GM23338 (cell line): ENCODE results near the gene ANKH. TPM values are rescaled to one million over a fixed set of nuclear protein-coding genes. Genes with fewer than 3 reads are reported as not detected.

Source experiments
- ATAC-seq: fragments of 200-7000 bp; cut with Tn5 transposase; 3 replicates; pipeline ENCODE4 v1.9.1; 2020
- DNase-seq: peaks from one replicate; pipeline ENCODE4 v3.0.0-alpha.2; 2015; ENCODE audit warnings: low spot score
- H2AFZ ChIP-seq: fragments of 200-600 bp; sonication (generic); 2 replicates; pipeline ENCODE4 v1.8.0; 2016; ENCODE audit warnings: antibody characterized with exemption, mild to moderate bottlenecking, moderate library complexity
- H3F3A ChIP-seq: fragments of 200-600 bp; sonication (generic); replicated peaks from 2 replicates; pipeline ENCODE4 v1.8.0; 2017; ENCODE audit warnings: antibody characterized with exemption, mixed run types, low read depth
- H3K27ac ChIP-seq: fragments of 200-600 bp; sonication (generic); 2 replicates; pipeline ENCODE4 v1.6.1; 2016; ENCODE audit warnings: low read depth
- H3K27me3 ChIP-seq: fragments of 200-600 bp; sonication (generic); 2 replicates; pipeline ENCODE4 v1.8.0; 2016; ENCODE audit warnings: mild to moderate bottlenecking, mixed run types, moderate library complexity; ENCODE audit not compliant: insufficient read depth
- H3K36me3 ChIP-seq: fragments of 200-600 bp; sonication (generic); 2 replicates; pipeline ENCODE4 v1.8.0; 2016; ENCODE audit warnings: mild to moderate bottlenecking; ENCODE audit not compliant: insufficient read depth
- H3K4me1 ChIP-seq: fragments of 200-600 bp; sonication (generic); 2 replicates; pipeline ENCODE4 v1.8.0; 2016; ENCODE audit warnings: mild to moderate bottlenecking, moderate library complexity; ENCODE audit not compliant: insufficient read depth
- H3K4me2 ChIP-seq: fragments of 200-600 bp; sonication (generic); 2 replicates; pipeline ENCODE4 v1.7.1; 2017; ENCODE audit warnings: mixed run types
- H3K4me3 ChIP-seq: fragments of 200-600 bp; sonication (generic); 2 replicates; pipeline ENCODE4 v1.6.1; 2016; ENCODE audit warnings: mixed run types
- H3K79me2 ChIP-seq: fragments of 200-600 bp; sonication (generic); replicated peaks from 2 replicates; pipeline ENCODE4 v1.8.0; 2017; ENCODE audit warnings: mild to moderate bottlenecking; ENCODE audit not compliant: insufficient read depth
- H3K9me2 ChIP-seq: fragments of 200-600 bp; sonication (generic); 2 replicates; pipeline ENCODE4 v1.8.0; 2017; ENCODE audit not compliant: insufficient read depth
- H4K20me1 ChIP-seq: fragments of 200-600 bp; sonication (generic); replicated peaks from 2 replicates; pipeline ENCODE4 v1.8.0; 2017; ENCODE audit warnings: mild to moderate bottlenecking; ENCODE audit not compliant: insufficient read depth
- H3K27ac Mint-ChIP-seq: 2 replicates; pipeline ENCODE4 v1.8.0; 2020; ENCODE audit warnings: inconsistent platforms, mild to moderate bottlenecking, moderate library complexity, mixed read lengths
- H3K27me3 Mint-ChIP-seq: 3 replicates; pipeline ENCODE4 v1.8.0; 2022; ENCODE audit warnings: low read depth, mild to moderate bottlenecking, moderate library complexity, mixed read lengths, inconsistent platforms; ENCODE audit not compliant: insufficient read depth, poor library complexity
- H3K36me3 Mint-ChIP-seq: 3 replicates; pipeline ENCODE4 v1.8.0; 2021; ENCODE audit warnings: low read depth, mild to moderate bottlenecking, inconsistent platforms, moderate library complexity, mixed read lengths
- H3K4me1 Mint-ChIP-seq: 3 replicates; pipeline ENCODE4 v1.8.0; 2020; ENCODE audit warnings: mild to moderate bottlenecking, inconsistent platforms, mixed read lengths
- H3K4me3 Mint-ChIP-seq: 3 replicates; pipeline ENCODE4 v1.8.0; 2021; ENCODE audit warnings: moderate library complexity, mild to moderate bottlenecking, inconsistent platforms, mixed read lengths
- H3K9me3 Mint-ChIP-seq: 3 replicates; pipeline ENCODE4 v1.8.0; 2020; ENCODE audit warnings: moderate library complexity, mild to moderate bottlenecking, inconsistent platforms, mixed read lengths
- CTCF ChIP-seq, 2 experiments: fragments of 200-600 bp in 1 of 2; sonication (generic) in 1 of 2; conservative IDR thresholded peaks; 2 replicates each; pipeline versions ENCODE4 v1.5.1 to v1.6.1; 2016 to 2017; ENCODE audit warnings: antibody characterized with exemption in 2 of 2, low read depth in 2 of 2, mild to moderate bottlenecking in 2 of 2, moderate library complexity in 1 of 2
- ETS1 ChIP-seq: IDR thresholded peaks from 2 replicates; pipeline ENCODE4 v1.6.1; 2016; ENCODE audit warnings: antibody characterized with exemption
- EZH2 ChIP-seq: fragments of 200-600 bp; sonication (generic); IDR thresholded peaks from one replicate; pipeline ENCODE4 v1.8.0; 2017; ENCODE audit warnings: antibody characterized with exemption, mild to moderate bottlenecking, low read depth; ENCODE audit not compliant: unreplicated experiment
- EZH2phosphoT487 ChIP-seq: fragments of 200-600 bp; sonication (generic); IDR thresholded peaks from one replicate; pipeline ENCODE4 v1.8.1; 2018; ENCODE audit warnings: antibody characterized with exemption; ENCODE audit not compliant: unreplicated experiment
- JUNB ChIP-seq: IDR thresholded peaks from one replicate; pipeline ENCODE4 v1.6.1; 2016; ENCODE audit warnings: antibody characterized with exemption; ENCODE audit not compliant: unreplicated experiment
- NANOG ChIP-seq: IDR thresholded peaks from 2 replicates; pipeline ENCODE4 v1.6.1; 2016; ENCODE audit warnings: antibody characterized with exemption, borderline replicate concordance
- POLR2AphosphoS5 ChIP-seq: IDR thresholded peaks from 2 replicates; pipeline ENCODE4 v1.6.1; 2016; ENCODE audit warnings: antibody characterized with exemption, low read depth
- REST ChIP-seq: IDR thresholded peaks from one replicate; pipeline ENCODE4 v1.6.1; 2018; ENCODE audit warnings: antibody characterized with exemption; ENCODE audit not compliant: unreplicated experiment
- ZNF114 ChIP-seq: fragments of 250-450 bp; sonication (Bioruptor Pico); IDR thresholded peaks from 2 replicates; pipeline ENCODE4 v1.5.0; 2020; ENCODE audit warnings: mild to moderate bottlenecking, moderate library complexity
- polyA plus RNA-seq: library from polyadenylated mRNA; unstranded; fragments of >200 nt; fragmentation: Nextera tagmentation; extraction: Ambion mirVana; gene quantifications from 2 replicates; pipeline ENCODE4 v1.2.1, GENCODE V29; 2016
- total RNA-seq: library from RNA; depleted of rRNA; stranded (reverse); fragments of >200 nt; shearing (Covaris generic); gene quantifications from 2 replicates; pipeline ENCODE4 v1.2.3, GENCODE V29; 2014

ANKH gene
- total and polyA plus RNA-seq, 2 experiments from 2014 or later, result 5.0 to 6.1 TPM

GRCh38 chr5:14861123-14861765 is 10.3 kb downstream of the ANKH start (continued):
- no peak for TF ChIP-seq CTCF (conservative IDR thresholded peaks at IDR 0.05; ENCODE audit: low read depth in 2 of 2)
- TF ChIP-seq ETS1, result no peak
- TF ChIP-seq POLR2AphosphoS5, result no peak

- DNase-seq (no peak), ATAC-seq (no peak)
- Mint-ChIP-seq H3K9me3 (no peaks in the 10 kb centered on the region), H3K4me3 (no peak overlapping the region), H3K27ac (peak overlapping the region; percentile 41; the same call in 1 of the 2 replicates), H3K4me1 (peaks cover 2% of the 10 kb centered on the region; the same call in 1 of the 3 replicates), H3K27me3 (peaks cover 5% of the 10 kb centered on the region), H3K36me3 (no peaks in the 10 kb centered on the region)
- Histone ChIP-seq H3K4me2 (no peak overlapping the region), H4K20me1 (no peaks in the 10 kb centered on the region), H3K4me3 (no peak overlapping the region), H3F3A (no peaks in the 10 kb centered on the region), H3K4me1 (no peaks in the 10 kb centered on the region), H3K27ac (no peak overlapping the region), H2AFZ (no peak overlapping the region), H3K36me3 (no peaks in the 10 kb centered on the region), H3K27me3 (no peaks in the 10 kb centered on the region), H3K9me2 (no peaks in the 10 kb centered on the region), H3K79me2 (no peaks in the 10 kb centered on the region)
- no peak for TF ChIP-seq ETS1
- TF ChIP-seq EZH2, result no peak
- no peak for TF ChIP-seq ZNF114
- TF ChIP-seq EZH2phosphoT487, result no peak
- no peak for TF ChIP-seq JUNB
- TF ChIP-seq POLR2AphosphoS5, result no peak
Measured at GRCh38 chr5:14859980-14860379, 11.6 kb downstream of the ANKH start.

DNA sequence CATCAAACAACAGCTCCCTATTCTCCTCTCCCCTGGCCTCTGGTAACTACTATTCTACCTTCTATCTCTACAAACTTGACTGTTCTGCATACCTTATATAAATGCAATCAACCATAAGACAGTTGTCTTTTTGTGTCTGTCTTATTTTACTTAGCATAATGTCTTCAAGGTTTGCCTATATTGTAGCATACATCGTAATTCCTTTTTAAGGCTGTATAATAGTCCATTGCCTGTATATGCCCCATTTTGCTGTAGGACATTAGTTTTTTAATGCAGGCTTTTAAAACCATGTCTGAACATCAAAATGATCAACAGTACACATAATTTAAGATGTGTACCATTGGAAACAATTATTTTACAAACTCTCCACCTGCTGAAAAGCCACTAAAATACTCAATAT is 12.4 kb downstream of the ANKH start:
- Histone ChIP-seq H3K4me1 (no peaks in the 10 kb centered on the region), H3K79me2 (no peaks in the 10 kb centered on the region), H2AFZ (no peak overlapping the region), H3K27me3 (no peaks in the 10 kb centered on the region), H4K20me1 (no peaks in the 10 kb centered on the region), H3K4me3 (no peak overlapping the region), H3K9me2 (no peaks in the 10 kb centered on the region), H3K36me3 (no peaks in the 10 kb centered on the region), H3K27ac (no peak overlapping the region), H3K4me2 (no peak overlapping the region), H3F3A (no peaks in the 10 kb centered on the region)
- TF ChIP-seq CTCF (conservative IDR thresholded peaks at IDR 0.05; ENCODE audit: low read depth in 2 of 2) (no peak), NANOG (no peak), REST (no peak)
- Mint-ChIP-seq H3K27ac (no peak overlapping the region), H3K4me3 (no peak overlapping the region), H3K4me1 (peaks cover under 1% of the 10 kb centered on the region; the same call in 1 of the 3 replicates), H3K27me3 (peaks cover 5% of the 10 kb centered on the region), H3K9me3 (no peaks in the 10 kb centered on the region), H3K36me3 (no peaks in the 10 kb centered on the region)
- DNase-seq, result no peak
- no peak for ATAC-seq
